ENCODE results near the gene CDC14A. TPM values are rescaled to one million over a fixed set of nuclear protein-coding genes. Genes with fewer than 3 reads are reported as not detected.

Gene CDC14A
- total and polyA plus RNA-seq, 2 donors = 8.3 to 9.8 TPM

DNA sequence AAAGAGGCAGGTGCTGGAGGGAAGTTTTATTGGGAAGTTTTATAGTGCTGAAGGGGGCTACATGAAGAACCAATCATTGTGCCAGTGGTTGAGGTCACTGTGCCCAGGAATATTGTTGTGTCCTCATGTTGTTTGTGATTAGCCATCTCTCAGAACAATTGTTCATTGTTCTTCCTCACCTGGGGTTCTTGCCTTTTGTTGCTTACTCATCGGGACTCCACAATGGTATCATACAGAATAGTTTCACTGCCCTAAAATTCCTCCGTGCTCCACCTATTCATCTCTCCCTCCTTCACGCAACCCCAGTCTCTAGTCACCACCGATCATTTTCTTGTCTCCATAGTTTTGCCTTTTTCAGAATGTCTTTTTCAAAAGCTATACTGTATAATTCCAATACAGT lies 38.9 kb upstream of the CDC14A start:
- no peaks in the 10 kb centered on the region for H3K27me3 ChIP-seq (ENCODE audit: control insufficient read depth in 2 of 2, insufficient read depth in 1 of 2, low read length in 1 of 2)
- WGBS = 90% methylated on average over 4 of the region's 4 CpGs

DNA sequence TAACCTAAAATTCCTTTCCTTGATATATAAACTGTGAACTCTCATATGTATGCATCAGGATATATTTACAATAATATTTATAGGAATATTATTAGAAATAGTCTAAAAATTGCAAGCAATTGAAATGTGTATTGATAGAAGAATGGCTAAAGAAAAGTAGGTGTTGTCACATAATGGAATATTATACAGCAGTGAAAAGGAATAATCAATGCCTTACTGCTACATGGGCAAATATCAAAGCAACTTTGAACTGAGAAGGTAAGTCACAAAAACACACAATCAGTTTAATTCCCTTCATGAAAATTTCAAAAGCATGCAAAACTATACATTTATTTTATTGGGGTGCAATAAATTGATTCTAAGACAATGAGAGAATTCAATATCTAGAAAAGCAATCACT lies 35.7 kb upstream of the CDC14A start:
- no peak for DNase-seq (ENCODE audit: low read depth in 6 of 9, low spot score in 9 of 9)
- Histone ChIP-seq H3K9me3 (ENCODE audit: control insufficient read depth in 2 of 2, insufficient read depth in 1 of 2, low read length in 1 of 2) (peaks cover 0 to 15% of the 10 kb centered on the region in 2 donors), H3K27me3 (ENCODE audit: control insufficient read depth in 2 of 2, insufficient read depth in 1 of 2, low read length in 1 of 2) (no peaks in the 10 kb centered on the region), H3K36me3 (ENCODE audit: control insufficient read depth in 2 of 2, insufficient read depth in 2 of 2, low read length in 1 of 2) (no peaks in the 10 kb centered on the region), H3K27ac (ENCODE audit: low read depth in 1 of 2, low read length in 1 of 2) (no peak overlapping the region), H3K4me3 (ENCODE audit: low read length in 2 of 2) (no peak overlapping the region), H3K4me1 (ENCODE audit: control insufficient read depth in 2 of 2, insufficient read depth in 2 of 2, low read length in 2 of 2) (no peaks in the 10 kb centered on the region)

More for the DNA sequence above, 38.9 kb upstream of the CDC14A start:
- Histone ChIP-seq H3K4me1 (ENCODE audit: control insufficient read depth in 2 of 2, insufficient read depth in 2 of 2, low read length in 2 of 2) (no peaks in the 10 kb centered on the region), H3K36me3 (ENCODE audit: control insufficient read depth in 2 of 2, insufficient read depth in 2 of 2, low read length in 1 of 2) (no peaks in the 10 kb centered on the region), H3K27ac (ENCODE audit: low read depth in 1 of 2, low read length in 1 of 2) (no peak overlapping the region), H3K9me3 (ENCODE audit: control insufficient read depth in 2 of 2, insufficient read depth in 1 of 2, low read length in 1 of 2) (peaks cover 0 to 12% of the 10 kb centered on the region in 2 donors), H3K4me3 (ENCODE audit: low read length in 2 of 2) (no peak overlapping the region)
- DNase-seq (ENCODE audit: low read depth in 6 of 9, low spot score in 9 of 9) = no peak

DNA sequence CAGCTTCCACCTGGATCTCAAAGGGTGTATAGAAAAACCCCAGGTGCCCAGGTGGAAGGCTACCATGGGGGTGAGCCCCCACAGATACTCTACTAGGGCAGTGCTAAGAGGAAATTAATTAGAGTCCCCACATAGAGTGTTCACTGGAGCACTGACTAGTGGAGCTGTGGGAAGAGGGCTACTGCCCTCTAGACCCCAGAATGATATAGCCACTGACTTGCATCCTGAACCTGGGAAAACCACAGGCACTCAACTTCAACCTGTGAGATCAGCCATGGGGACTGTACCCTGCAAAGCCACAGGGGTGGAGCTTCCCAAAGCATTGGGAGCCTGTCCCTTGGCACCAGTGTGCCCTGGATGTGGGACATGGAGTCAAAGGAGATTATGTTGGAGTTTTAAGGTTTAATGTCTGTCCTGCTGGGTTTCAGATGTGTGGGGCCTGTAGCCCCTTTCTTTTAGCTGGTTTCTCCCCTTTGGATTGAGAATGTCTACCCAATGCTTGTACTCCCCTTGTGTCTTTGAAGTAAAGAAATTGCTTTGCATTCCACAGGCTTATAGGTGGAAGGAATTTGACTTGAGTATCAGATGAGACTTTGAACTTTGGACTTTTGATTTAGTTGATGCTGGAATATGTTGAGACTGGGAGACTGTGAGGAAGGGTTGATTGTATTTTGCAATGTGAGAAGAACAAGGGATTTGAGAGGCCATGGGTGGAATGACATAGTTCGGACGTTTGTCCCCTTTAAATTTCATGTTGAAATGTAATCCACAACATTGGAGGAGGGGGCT lies 31.8 kb upstream of the CDC14A start:
- DNase-seq (ENCODE audit: low read depth in 6 of 9, low spot score in 9 of 9) = no peak
- Histone ChIP-seq H3K27ac (ENCODE audit: low read depth in 1 of 2, low read length in 1 of 2) (no peak overlapping the region), H3K4me3 (ENCODE audit: low read length in 2 of 2) (no peak overlapping the region), H3K9me3 (ENCODE audit: control insufficient read depth in 2 of 2, insufficient read depth in 1 of 2, low read length in 1 of 2) (peaks cover 0 to 11% of the 10 kb centered on the region in 2 donors), H3K4me1 (ENCODE audit: control insufficient read depth in 2 of 2, insufficient read depth in 2 of 2, low read length in 2 of 2) (no peaks in the 10 kb centered on the region), H3K36me3 (ENCODE audit: control insufficient read depth in 2 of 2, insufficient read depth in 2 of 2, low read length in 1 of 2) (no peaks in the 10 kb centered on the region), H3K27me3 (ENCODE audit: control insufficient read depth in 2 of 2, insufficient read depth in 1 of 2, low read length in 1 of 2) (no peaks in the 10 kb centered on the region)
- WGBS = 96% methylated on average over 2 of the region's 2 CpGs

DNA sequence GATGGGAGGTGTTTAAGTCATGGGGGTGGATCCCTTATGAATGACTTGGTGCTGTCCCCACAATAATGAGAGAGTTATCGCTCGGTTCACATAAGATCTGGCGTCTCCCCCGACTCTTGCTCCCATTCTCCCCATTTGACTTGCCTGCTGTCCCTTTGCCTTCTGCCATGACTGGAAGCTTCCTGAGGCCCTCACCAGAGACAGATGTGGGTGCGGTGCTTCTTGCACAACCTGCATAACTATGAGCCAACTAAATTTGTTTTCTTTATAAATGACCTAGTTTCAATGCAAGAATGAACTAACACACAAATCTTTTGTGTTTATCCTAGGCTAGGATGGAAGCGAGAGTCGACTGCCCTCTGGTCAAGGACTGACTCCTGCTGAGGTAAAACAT lies 31.2 kb upstream of the CDC14A start:
- H3K36me3 ChIP-seq (ENCODE audit: control insufficient read depth in 2 of 2, insufficient read depth in 2 of 2, low read length in 1 of 2) = no peaks in the 10 kb centered on the region
- H3K27me3 ChIP-seq (ENCODE audit: control insufficient read depth in 2 of 2, insufficient read depth in 1 of 2, low read length in 1 of 2) = no peaks in the 10 kb centered on the region
- over 99% methylated on average over 7 of the region's 7 CpGs for WGBS
- H3K9me3 ChIP-seq (ENCODE audit: control insufficient read depth in 2 of 2, insufficient read depth in 1 of 2, low read length in 1 of 2) = peaks cover 0 to 5% of the 10 kb centered on the region in 2 donors
- DNase-seq (ENCODE audit: low read depth in 6 of 9, low spot score in 9 of 9) = no peak
- no peaks in the 10 kb centered on the region for H3K4me1 ChIP-seq (ENCODE audit: control insufficient read depth in 2 of 2, insufficient read depth in 2 of 2, low read length in 2 of 2)
- H3K4me3 ChIP-seq (ENCODE audit: low read length in 2 of 2) = no peak overlapping the region
- H3K27ac ChIP-seq (ENCODE audit: low read depth in 1 of 2, low read length in 1 of 2) = no peak overlapping the region

DNA sequence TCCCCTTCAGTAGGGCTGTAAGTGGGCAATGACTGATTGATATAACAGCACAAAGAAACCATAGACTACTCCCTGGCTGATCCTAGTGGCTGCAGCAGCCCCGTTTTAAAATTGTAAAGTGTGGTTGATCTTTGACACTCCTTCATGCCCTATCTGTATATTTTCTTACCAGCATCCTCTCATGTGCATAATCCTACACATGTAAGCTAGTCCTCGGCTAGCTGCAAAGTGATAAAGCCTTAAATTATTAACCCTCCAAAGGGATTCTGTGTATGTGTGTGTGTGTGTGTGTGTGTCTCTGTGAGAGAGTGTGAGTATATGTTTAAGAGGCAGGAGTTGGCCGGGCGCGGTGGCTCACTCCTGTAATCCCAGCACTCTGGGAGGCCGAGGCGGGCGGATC lies 30.8 kb upstream of the CDC14A start:
- Histone ChIP-seq H3K9me3 (ENCODE audit: control insufficient read depth in 2 of 2, insufficient read depth in 1 of 2, low read length in 1 of 2) (peaks cover 0 to 3% of the 10 kb centered on the region in 2 donors), H3K4me3 (ENCODE audit: low read length in 2 of 2) (no peak overlapping the region), H3K27ac (ENCODE audit: low read depth in 1 of 2, low read length in 1 of 2) (no peak overlapping the region), H3K27me3 (ENCODE audit: control insufficient read depth in 2 of 2, insufficient read depth in 1 of 2, low read length in 1 of 2) (no peaks in the 10 kb centered on the region), H3K4me1 (ENCODE audit: control insufficient read depth in 2 of 2, insufficient read depth in 2 of 2, low read length in 2 of 2) (no peaks in the 10 kb centered on the region), H3K36me3 (ENCODE audit: control insufficient read depth in 2 of 2, insufficient read depth in 2 of 2, low read length in 1 of 2) (no peaks in the 10 kb centered on the region)
- no peak for DNase-seq (ENCODE audit: low read depth in 6 of 9, low spot score in 9 of 9)
- WGBS = 98% methylated on average over 8 of the region's 8 CpGs

DNA sequence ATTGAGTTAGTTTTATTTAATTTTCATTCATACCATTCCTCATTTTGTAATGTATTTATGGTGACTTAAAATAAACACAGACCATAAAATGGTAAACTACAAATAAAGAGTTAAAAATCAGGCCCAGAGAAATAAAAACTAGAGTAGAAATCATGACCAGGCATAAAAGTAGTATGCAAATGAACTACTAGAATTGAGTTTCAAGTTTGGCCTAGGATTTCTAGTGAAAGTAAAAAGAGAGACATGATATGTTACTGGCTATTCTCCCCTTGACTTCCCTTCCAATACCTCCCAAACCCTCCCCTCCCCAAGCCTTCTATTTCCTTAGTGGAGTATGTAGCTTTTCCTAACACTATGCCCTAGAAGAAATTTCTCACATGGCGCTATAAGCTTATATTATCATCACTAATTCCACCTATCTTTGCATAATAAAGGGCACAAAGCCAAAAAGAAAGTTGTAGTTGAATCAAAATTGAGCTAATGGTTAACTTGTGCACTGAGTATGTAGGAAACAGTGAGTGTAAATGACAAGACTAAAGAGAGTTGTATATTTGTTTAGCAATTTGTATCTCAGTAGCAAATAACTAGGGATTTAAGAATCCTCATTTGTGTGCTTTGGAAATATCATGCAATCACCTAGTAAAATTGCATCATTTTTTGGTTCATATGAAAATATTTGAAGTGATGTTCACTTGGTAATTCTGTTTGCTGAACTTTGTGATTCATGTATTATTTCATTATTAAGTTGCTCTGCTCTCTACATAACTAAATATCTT lies 29.7 kb upstream of the CDC14A start:
- H3K36me3 ChIP-seq (ENCODE audit: control insufficient read depth in 2 of 2, insufficient read depth in 2 of 2, low read length in 1 of 2) = no peaks in the 10 kb centered on the region
- H3K4me1 ChIP-seq (ENCODE audit: control insufficient read depth in 2 of 2, insufficient read depth in 2 of 2, low read length in 2 of 2) = no peaks in the 10 kb centered on the region
- H3K4me3 ChIP-seq (ENCODE audit: low read length in 2 of 2) = no peak overlapping the region
- no peaks in the 10 kb centered on the region for H3K27me3 ChIP-seq (ENCODE audit: control insufficient read depth in 2 of 2, insufficient read depth in 1 of 2, low read length in 1 of 2)
- H3K9me3 ChIP-seq (ENCODE audit: control insufficient read depth in 2 of 2, insufficient read depth in 1 of 2, low read length in 1 of 2) = peaks cover 0 to 3% of the 10 kb centered on the region in 2 donors
- WGBS = 97% methylated on average over 1 of the region's 1 CpG
- no peak for DNase-seq (ENCODE audit: low read depth in 6 of 9, low spot score in 9 of 9)
- no peak overlapping the region for H3K27ac ChIP-seq (ENCODE audit: low read depth in 1 of 2, low read length in 1 of 2)

DNA sequence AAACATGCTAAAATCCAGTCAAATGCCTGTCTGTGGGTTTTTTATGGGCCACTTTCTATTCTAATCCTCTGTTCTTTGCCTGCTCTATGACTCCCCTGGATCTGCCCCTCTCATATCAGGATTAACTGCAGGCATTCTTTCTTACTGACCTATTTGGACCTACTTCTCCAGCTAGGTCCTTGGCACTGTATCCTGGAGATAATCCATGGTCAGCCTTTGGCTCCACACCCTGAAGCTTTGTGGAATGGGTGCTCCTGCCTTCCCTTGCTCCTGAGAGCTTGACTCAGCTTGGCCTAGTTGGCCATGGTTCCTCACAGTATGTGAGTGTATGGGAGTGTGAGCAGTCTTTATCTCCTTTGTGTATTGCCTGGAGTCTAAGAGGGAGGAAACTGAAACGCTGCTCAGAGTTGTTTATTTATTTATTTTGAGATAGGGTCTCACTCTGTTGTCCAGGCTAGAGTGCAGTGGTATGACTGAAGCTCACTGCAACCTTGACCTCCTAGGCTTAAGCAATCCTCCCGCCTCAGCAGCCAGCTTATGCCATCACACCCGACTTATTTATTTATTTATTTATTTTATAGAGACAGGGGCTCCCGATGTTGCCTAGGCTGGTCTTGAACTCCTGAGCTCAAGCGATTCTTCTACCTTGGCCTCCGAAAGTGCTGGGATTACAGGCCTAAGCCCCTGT lies 28.7 kb upstream of the CDC14A start:
- 87% methylated on average over 6 of the region's 6 CpGs for WGBS
- Histone ChIP-seq H3K27ac (ENCODE audit: low read depth in 1 of 2, low read length in 1 of 2) (no peak overlapping the region), H3K9me3 (ENCODE audit: control insufficient read depth in 2 of 2, insufficient read depth in 1 of 2, low read length in 1 of 2) (peaks cover 0 to 3% of the 10 kb centered on the region in 2 donors), H3K27me3 (ENCODE audit: control insufficient read depth in 2 of 2, insufficient read depth in 1 of 2, low read length in 1 of 2) (no peaks in the 10 kb centered on the region), H3K36me3 (ENCODE audit: control insufficient read depth in 2 of 2, insufficient read depth in 2 of 2, low read length in 1 of 2) (no peaks in the 10 kb centered on the region), H3K4me3 (ENCODE audit: low read length in 2 of 2) (no peak overlapping the region), H3K4me1 (ENCODE audit: control insufficient read depth in 2 of 2, insufficient read depth in 2 of 2, low read length in 2 of 2) (no peaks in the 10 kb centered on the region)
- DNase-seq (ENCODE audit: low read depth in 6 of 9, low spot score in 9 of 9) = no peak

DNA sequence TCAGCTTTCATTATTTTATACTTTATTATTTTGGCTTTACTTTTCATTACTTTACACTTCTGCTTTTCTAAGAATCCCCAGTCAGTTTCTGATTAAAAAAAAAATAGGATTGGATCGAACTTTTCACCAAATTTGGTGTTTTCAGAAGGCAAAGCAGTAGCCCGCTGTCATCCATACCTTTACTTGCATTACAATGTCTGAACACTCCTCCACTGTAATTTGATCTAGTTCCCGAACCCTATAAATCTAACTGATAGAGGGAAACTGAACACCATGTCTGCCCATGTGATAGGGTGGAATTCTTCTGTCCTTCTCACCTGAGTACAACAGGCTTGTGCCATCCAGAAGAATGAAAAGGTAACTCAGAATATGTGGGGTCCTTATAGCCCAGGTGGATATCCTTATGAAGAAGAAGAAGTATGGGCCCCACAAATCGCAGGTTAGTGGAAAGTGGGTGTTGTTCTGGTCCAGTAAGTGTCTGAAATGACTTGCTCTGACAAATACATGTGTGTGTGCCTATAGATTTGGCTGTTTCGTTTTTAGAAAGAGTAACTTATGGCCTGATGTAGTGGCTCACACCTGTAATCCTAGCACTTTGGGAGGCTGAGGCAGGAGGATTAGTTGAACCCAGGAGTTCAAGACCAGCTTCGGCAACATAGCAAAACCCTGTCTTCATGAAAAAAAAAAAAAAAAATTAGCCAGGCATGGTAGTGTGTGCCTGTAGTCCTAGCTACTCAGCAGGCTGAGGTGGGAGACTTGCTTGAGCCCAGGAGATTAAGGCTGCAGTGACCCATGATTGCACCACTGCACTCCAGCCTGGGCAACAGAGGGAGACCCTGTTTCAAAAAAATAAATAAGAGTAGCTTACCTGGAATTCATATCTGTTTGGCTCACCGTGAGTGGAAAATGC lies 26.6 kb upstream of the CDC14A start:
- no peaks in the 10 kb centered on the region for H3K36me3 ChIP-seq (ENCODE audit: control insufficient read depth in 2 of 2, insufficient read depth in 2 of 2, low read length in 1 of 2)

More for the DNA sequence above, 26.6 kb upstream of the CDC14A start:
- 91% methylated on average over 7 of the region's 7 CpGs for WGBS
- DNase-seq (ENCODE audit: low read depth in 6 of 9, low spot score in 9 of 9) = no peak
- no peaks in the 10 kb centered on the region for H3K9me3 ChIP-seq (ENCODE audit: control insufficient read depth in 2 of 2, insufficient read depth in 1 of 2, low read length in 1 of 2)
- H3K27me3 ChIP-seq (ENCODE audit: control insufficient read depth in 2 of 2, insufficient read depth in 1 of 2, low read length in 1 of 2) = no peaks in the 10 kb centered on the region
- no peaks in the 10 kb centered on the region for H3K4me1 ChIP-seq (ENCODE audit: control insufficient read depth in 2 of 2, insufficient read depth in 2 of 2, low read length in 2 of 2)
- H3K27ac ChIP-seq (ENCODE audit: low read depth in 1 of 2, low read length in 1 of 2) = no peak overlapping the region
- H3K4me3 ChIP-seq (ENCODE audit: low read length in 2 of 2) = no peak overlapping the region
